NCI-H1694 (cell line): ENCODE results near the gene RFX1.
A peak's percentile ranks its signal among the peaks of the same experiment; 100 is the strongest.

ENCODE experiments used
- DNase-seq: peaks from one replicate; lab custom pipeline; 2025; lab: John Stamatoyannopoulos, UW

Gene RFX1

GRCh38 chr19:13960863-13961784, 45.0 kb downstream of the RFX1 start:
- DNase-seq: no peak

GRCh38 chr19:13959962-13960862, 45.9 kb downstream of the RFX1 start:
- DNase-seq: no peak

GRCh38 chr19:13959141-13959961, 46.8 kb downstream of the RFX1 start:
- DNase-seq: no peak

GRCh38 chr19:13958043-13958442, 48.1 kb downstream of the RFX1 start:
- DNase-seq: no peak

GRCh38 chr19:13957051-13957450, 49.1 kb downstream of the RFX1 start:
- no peak for DNase-seq

GRCh38 chr19:13956365-13956744, 49.8 kb downstream of the RFX1 start:
- no peak for DNase-seq

GRCh38 chr19:13955662-13956364, 50.3 kb downstream of the RFX1 start:
- DNase-seq: no peak

GRCh38 chr19:13954185-13954584, 51.9 kb downstream of the RFX1 start:
- DNase-seq: no peak

- DNase-seq: no peak
These were observed 53.1 kb downstream of the RFX1 start for GRCh38 chr19:13952931-13953531.

GRCh38 chr19:13952154-13952930, 53.8 kb downstream of the RFX1 start, which contains the start of gene DCAF15:
Gene DCAF15, plus strand, starts transcription at chr19:13952509. Its CDS starts 4 bp downstream, at chr19:13952513.
- DNase-seq: peak; percentile 99

GRCh38 chr19:13951799-13952153, 54.3 kb downstream of the RFX1 start:
- no peak for DNase-seq

GRCh38 chr19:13951043-13951442, 55.1 kb downstream of the RFX1 start:
- no peak for DNase-seq

- no peak for DNase-seq
These were observed 59.7 kb downstream of the RFX1 start for GRCh38 chr19:13946414-13946813.

- no peak for DNase-seq
These were observed 64.0 kb downstream of the RFX1 start for GRCh38 chr19:13942023-13942684.

GRCh38 chr19:13938301-13939064, 67.6 kb downstream of the RFX1 start, which contains the start of gene PODNL1:
Gene PODNL1, minus strand, starts transcription at chr19:13938417. Its CDS starts 236 bp downstream, at chr19:13938181.
- DNase-seq: no peak

GRCh38 chr19:13937479-13938300, 68.4 kb downstream of the RFX1 start:
- no peak for DNase-seq

- DNase-seq: no peak
These were observed 70.2 kb downstream of the RFX1 start for GRCh38 chr19:13935765-13936510.
